HepG2 (cell line): ENCODE data around the gene IP6K3. TPM values are rescaled to one million over a fixed set of nuclear protein-coding genes. Genes with fewer than 3 reads are reported as not detected.

Experiments
- DR1 ChIP-seq: sonication (generic); formaldehyde crosslinking; IDR thresholded peaks from 2 replicates; pipeline ENCODE4 v1.8.0; 2021; ENCODE audit warnings: mild to moderate bottlenecking, missing genetic modification reagents, inconsistent platforms
- RARG ChIP-seq: sonication (generic); formaldehyde crosslinking; IDR thresholded peaks from 2 replicates; pipeline ENCODE4 v1.4.0; 2020; ENCODE audit warnings: low read depth, mild to moderate bottlenecking, missing genetic modification reagents
- SMAD9 ChIP-seq: sonication (generic); formaldehyde crosslinking; IDR thresholded peaks from 2 replicates; pipeline ENCODE4 v1.5.1; 2020; ENCODE audit warnings: mild to moderate bottlenecking, missing genetic modification reagents
- SMARCE1 ChIP-seq: fragments of 450-650 bp; IDR thresholded peaks from 2 replicates; pipeline ENCODE4 v1.6.1; 2017; ENCODE audit warnings: borderline replicate concordance
- SRSF9 ChIP-seq: fragments of 200-400 bp; formaldehyde crosslinking; IDR thresholded peaks from 2 replicates; pipeline ENCODE4 v1.6.1; 2018; ENCODE audit warnings: borderline replicate concordance, mild to moderate bottlenecking, low read depth, low read length; ENCODE audit not compliant: insufficient read depth, poor library complexity, severe bottlenecking
- polyA plus RNA-seq, 8 experiments: library from polyadenylated mRNA; depleted of rRNA in 3 of 8; stranded (reverse) in 7 of 8; unstranded in 1 of 8; fragments of >200 nt; fragmentation: Illumina TruSeq in 4 of 8; extraction: Trizol in 4 of 8; gene quantifications; 2 replicates each; pipeline versions ENCODE4 v1.2.1 to v1.2.3, GENCODE V29; 2011 to 2016; ENCODE audit warnings: low read depth in 4 of 8, missing spikeins in 1 of 8, mixed read lengths in 1 of 8; ENCODE audit not compliant: insufficient read depth in 1 of 8
- total RNA-seq, 5 experiments: library from RNA; depleted of rRNA; stranded (reverse); fragments of >200 nt; fragmentation: Illumina TruSeq; extraction: Trizol; gene quantifications; 2 replicates each; pipeline ENCODE4 v1.2.3, GENCODE V29; 2016; ENCODE audit warnings: low read depth in 1 of 5
- TF ChIP-seq, protein P1 (sequence below): IDR thresholded peaks from 2 replicates; pipeline ENCODE4 v1.4.0; 2020; ENCODE audit warnings: mild to moderate bottlenecking, missing genetic modification reagents
- TF ChIP-seq, protein P2 (sequence below): sonication (generic); formaldehyde crosslinking; IDR thresholded peaks from 2 replicates; pipeline ENCODE4 v1.4.0; 2020; ENCODE audit warnings: missing genetic modification reagents
- TF ChIP-seq, protein P3 (sequence below): sonication (generic); formaldehyde crosslinking; IDR thresholded peaks from 2 replicates; pipeline ENCODE4 v1.8.0; 2022; ENCODE audit warnings: missing genetic modification reagents, mild to moderate bottlenecking, borderline replicate concordance
- TF ChIP-seq, protein P4 (sequence below): sonication (generic); formaldehyde crosslinking; IDR thresholded peaks from 2 replicates; pipeline ENCODE4 v1.8.0; 2022; ENCODE audit warnings: missing genetic modification reagents, mild to moderate bottlenecking, moderate library complexity, borderline replicate concordance
- TF ChIP-seq, protein P5 (sequence below): sonication (generic); formaldehyde crosslinking; IDR thresholded peaks from 2 replicates; pipeline ENCODE4 v1.8.0; 2022; ENCODE audit warnings: missing genetic modification reagents, mild to moderate bottlenecking, inconsistent platforms, borderline replicate concordance
- TF ChIP-seq, protein P6 (sequence below): sonication (generic); formaldehyde crosslinking; IDR thresholded peaks from 2 replicates; pipeline ENCODE4 v1.5.1; 2020; ENCODE audit warnings: mild to moderate bottlenecking, missing genetic modification reagents, borderline replicate concordance

IP6K3 gene
- total and polyA plus RNA-seq, 2 of the 13 experiments (the other 11 are each of a cell fraction or from before 2014, with no cell fraction given): 0.11 to 0.18 TPM

DNA sequence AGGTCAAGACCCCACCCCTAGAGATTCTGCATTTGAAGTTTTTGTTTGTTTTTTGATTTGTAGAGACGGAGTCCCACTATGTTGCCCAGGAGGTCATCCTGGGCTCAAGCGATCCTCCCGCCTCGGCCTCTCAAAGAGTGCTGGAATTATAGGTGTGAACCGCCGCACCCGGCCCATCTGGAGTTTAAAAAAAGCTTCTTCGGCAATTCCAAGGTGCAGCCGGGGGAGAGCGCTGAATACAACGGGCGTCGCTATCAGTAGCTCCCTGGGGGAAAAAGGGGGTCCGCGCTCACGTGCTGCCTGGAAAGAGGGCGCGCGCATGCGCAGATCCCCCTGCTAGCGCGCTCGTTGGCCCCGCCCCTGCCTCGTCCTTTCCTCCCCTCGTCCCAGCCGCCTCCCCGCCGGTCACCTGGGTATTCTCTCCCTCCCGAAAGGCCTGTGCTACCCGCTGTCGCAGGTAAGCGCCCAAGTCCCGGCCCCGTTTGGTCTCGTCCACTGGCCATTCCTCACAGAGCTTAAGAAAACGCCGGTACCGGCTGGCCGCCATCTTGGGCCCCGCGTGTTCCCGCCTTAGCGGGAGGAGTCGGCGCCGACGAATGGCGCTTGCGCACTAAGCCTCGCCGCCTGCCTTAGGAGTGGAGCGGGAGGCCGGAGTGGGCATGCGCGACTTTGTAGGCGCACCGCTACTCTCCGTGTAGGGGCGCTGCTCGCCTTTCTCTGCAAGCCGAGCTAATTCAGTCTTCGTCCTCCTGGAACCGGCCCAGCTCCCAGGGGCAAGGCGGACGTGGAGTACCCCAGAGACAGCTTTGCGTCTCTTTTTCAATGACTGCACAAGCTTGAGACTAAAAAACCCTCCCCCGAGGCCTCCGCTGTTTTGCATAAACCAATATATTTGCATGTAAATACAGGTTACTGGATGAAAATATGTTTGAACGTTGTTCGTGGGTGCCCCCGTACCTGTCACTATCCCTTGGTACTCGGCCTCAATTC, 35.3 kb downstream of the IP6K3 start, which contains the start of gene UQCC2 (continued):
- TF ChIP-seq, protein P1, sequence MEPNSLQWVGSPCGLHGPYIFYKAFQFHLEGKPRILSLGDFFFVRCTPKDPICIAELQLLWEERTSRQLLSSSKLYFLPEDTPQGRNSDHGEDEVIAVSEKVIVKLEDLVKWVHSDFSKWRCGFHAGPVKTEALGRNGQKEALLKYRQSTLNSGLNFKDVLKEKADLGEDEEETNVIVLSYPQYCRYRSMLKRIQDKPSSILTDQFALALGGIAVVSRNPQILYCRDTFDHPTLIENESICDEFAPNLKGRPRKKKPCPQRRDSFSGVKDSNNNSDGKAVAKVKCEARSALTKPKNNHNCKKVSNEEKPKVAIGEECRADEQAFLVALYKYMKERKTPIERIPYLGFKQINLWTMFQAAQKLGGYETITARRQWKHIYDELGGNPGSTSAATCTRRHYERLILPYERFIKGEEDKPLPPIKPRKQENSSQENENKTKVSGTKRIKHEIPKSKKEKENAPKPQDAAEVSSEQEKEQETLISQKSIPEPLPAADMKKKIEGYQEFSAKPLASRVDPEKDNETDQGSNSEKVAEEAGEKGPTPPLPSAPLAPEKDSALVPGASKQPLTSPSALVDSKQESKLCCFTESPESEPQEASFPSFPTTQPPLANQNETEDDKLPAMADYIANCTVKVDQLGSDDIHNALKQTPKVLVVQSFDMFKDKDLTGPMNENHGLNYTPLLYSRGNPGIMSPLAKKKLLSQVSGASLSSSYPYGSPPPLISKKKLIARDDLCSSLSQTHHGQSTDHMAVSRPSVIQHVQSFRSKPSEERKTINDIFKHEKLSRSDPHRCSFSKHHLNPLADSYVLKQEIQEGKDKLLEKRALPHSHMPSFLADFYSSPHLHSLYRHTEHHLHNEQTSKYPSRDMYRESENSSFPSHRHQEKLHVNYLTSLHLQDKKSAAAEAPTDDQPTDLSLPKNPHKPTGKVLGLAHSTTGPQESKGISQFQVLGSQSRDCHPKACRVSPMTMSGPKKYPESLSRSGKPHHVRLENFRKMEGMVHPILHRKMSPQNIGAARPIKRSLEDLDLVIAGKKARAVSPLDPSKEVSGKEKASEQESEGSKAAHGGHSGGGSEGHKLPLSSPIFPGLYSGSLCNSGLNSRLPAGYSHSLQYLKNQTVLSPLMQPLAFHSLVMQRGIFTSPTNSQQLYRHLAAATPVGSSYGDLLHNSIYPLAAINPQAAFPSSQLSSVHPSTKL (CRISPR knock-in tag): no peak; the same call in none of the 2 replicates
- TF ChIP-seq, protein P2, sequence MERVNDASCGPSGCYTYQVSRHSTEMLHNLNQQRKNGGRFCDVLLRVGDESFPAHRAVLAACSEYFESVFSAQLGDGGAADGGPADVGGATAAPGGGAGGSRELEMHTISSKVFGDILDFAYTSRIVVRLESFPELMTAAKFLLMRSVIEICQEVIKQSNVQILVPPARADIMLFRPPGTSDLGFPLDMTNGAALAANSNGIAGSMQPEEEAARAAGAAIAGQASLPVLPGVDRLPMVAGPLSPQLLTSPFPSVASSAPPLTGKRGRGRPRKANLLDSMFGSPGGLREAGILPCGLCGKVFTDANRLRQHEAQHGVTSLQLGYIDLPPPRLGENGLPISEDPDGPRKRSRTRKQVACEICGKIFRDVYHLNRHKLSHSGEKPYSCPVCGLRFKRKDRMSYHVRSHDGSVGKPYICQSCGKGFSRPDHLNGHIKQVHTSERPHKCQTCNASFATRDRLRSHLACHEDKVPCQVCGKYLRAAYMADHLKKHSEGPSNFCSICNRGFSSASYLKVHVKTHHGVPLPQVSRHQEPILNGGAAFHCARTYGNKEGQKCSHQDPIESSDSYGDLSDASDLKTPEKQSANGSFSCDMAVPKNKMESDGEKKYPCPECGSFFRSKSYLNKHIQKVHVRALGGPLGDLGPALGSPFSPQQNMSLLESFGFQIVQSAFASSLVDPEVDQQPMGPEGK (CRISPR knock-in tag): peak; percentile 77
- TF ChIP-seq RARG (peak; percentile 98), DR1 (CRISPR knock-in tag) (peak; percentile 74; the same call in 1 of the 2 replicates), SMAD9 (CRISPR knock-in tag) (no peak), SRSF9 (no peak), SMARCE1 (no peak)
- TF ChIP-seq, protein P3, sequence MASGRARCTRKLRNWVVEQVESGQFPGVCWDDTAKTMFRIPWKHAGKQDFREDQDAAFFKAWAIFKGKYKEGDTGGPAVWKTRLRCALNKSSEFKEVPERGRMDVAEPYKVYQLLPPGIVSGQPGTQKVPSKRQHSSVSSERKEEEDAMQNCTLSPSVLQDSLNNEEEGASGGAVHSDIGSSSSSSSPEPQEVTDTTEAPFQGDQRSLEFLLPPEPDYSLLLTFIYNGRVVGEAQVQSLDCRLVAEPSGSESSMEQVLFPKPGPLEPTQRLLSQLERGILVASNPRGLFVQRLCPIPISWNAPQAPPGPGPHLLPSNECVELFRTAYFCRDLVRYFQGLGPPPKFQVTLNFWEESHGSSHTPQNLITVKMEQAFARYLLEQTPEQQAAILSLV (CRISPR knock-in tag): peak; percentile 93; the same call in 1 of the 2 replicates
- TF ChIP-seq, protein P4, sequence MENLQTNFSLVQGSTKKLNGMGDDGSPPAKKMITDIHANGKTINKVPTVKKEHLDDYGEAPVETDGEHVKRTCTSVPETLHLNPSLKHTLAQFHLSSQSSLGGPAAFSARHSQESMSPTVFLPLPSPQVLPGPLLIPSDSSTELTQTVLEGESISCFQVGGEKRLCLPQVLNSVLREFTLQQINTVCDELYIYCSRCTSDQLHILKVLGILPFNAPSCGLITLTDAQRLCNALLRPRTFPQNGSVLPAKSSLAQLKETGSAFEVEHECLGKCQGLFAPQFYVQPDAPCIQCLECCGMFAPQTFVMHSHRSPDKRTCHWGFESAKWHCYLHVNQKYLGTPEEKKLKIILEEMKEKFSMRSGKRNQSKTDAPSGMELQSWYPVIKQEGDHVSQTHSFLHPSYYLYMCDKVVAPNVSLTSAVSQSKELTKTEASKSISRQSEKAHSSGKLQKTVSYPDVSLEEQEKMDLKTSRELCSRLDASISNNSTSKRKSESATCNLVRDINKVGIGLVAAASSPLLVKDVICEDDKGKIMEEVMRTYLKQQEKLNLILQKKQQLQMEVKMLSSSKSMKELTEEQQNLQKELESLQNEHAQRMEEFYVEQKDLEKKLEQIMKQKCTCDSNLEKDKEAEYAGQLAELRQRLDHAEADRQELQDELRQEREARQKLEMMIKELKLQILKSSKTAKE (CRISPR knock-in tag): no peak
- TF ChIP-seq, protein P5, sequence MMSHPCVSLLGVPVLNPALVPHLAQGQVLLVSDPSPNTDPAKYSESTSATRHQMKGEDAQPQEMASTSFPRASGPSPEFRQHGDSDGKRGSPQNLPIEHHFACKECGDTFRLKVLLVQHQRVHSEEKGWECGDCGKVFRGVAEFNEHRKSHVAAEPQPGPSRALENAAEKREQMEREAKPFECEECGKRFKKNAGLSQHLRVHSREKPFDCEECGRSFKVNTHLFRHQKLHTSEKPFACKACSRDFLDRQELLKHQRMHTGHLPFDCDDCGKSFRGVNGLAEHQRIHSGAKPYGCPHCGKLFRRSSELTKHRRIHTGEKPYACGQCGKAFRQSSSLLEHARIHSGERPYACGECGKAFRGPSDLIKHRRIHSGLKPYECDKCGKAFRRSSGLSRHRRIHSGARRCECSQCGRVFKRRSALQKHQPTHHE (CRISPR knock-in tag): peak; percentile 85
- TF ChIP-seq, protein P6, sequence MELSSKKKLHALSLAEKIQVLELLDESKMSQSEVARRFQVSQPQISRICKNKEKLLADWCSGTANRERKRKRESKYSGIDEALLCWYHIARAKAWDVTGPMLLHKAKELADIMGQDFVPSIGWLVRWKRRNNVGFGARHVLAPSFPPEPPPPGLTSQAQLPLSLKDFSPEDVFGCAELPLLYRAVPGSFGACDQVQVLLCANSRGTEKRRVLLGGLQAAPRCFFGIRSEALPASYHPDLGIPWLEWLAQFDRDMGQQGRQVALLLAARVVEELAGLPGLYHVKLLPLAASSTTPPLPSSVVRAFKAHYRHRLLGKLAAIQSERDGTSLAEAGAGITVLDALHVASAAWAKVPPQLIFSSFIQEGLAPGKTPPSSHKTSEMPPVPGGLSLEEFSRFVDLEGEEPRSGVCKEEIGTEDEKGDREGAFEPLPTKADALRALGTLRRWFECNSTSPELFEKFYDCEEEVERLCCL (CRISPR knock-in tag): peak; percentile 92
